GM19452 (cell line): ENCODE results near the gene NEIL3.
"Not testable (repeated sequence)": the region's sequence is repeated elsewhere in the genome, so short reads cannot be mapped to it uniquely, and the experiment has no call there.

ENCODE experiments used
- ATAC-seq: cut with Tn5 transposase; IDR thresholded peaks from one replicate; pipeline ENCODE4 v1.9.1; 2021; ENCODE audit not compliant: unreplicated experiment

The NEIL3 gene

DNA sequence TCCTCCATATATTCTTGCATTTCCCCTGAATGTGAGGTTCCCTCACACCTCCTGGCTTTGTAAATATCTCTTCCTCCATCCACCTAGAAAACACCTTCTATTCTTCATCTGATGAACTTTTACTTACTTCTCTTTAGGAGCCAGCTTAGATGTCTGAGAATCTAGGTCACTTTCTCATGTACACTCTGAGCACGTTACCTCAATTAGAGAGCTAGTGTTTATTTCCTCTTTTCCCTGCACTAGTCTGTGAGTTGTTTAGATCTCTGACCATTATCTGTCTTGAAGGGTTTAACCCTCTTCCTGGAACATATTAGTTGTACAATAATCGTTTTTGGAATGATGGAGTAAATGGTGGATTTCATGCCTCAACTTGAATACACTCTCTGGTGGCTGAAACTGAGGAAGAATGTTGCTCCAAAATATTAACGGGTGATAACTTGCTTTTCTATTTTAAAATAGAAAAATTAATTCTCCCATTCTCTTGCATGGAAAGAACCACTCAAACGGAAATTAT, 8.5 kb upstream of the NEIL3 start:
- no peak for ATAC-seq

DNA sequence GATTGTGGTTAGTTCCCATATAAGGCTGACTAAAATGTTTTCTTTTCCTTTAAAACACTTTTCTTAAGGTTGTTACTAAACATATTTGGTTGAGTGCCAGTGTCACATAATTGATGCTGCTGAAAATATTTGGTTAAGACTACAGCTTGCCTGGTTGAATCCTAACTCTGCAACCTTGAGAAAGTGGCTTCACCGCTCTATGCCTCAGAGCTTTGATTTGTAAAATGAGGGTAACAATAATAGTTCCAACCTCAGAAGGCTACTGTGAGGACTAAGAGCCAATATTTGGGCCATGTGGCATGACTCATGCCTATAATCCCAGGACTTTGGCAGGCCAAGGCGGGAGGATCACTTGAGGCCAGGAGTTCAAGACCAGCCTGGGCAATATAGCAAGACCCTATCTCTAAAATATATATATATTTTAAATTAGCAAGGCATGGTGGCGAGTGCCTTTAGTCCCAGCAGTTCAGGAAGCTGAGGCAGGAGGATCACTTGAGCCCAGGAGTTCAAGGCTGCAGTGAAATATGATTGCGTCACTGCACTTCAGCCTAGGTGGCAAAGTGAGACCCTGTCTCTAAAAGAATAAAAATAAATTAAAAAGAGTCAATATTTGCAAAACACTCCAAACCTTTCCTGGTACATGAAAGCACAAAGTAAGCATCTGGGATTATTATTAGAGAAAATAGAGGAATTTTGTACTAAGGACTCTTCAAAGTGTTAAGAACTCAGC, 7.1 kb upstream of the NEIL3 start:
- ATAC-seq, result no peak

DNA sequence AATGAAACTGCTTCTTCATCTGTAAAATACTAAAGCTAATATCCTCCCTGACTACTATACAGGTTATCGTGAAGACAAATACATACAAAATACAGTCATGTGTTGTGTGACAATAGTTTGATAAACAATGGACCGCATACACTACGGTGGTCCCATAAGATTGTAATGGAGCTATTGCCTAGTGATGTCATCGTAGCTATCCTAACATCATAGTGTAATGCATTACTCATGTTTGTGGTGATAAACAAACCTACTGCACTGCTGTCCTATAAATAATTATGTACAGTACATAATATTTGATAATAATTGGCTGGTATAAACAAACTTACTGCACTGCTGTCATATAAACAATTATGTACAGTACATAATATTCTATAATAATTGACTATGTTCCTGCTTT, 5.6 kb upstream of the NEIL3 start:
- no peak for ATAC-seq

DNA sequence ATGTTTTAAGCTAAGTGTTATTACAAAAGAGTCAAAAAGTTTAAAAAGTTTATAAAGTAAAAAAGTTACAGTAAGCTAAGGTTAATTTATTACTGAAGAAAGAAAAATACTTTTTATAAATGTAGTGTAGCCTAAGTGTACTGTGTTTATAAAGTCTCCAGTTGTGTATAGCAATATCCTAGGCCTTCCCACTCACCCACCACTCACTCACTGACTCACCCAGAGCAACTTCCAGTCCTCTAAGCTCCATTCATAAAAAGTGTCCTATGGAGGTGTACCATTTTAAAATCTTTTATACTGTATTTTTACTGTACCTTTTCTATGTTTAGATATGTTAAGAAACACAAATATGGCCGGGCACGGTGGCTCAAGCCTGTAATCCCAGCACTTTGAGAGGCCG, 4.8 kb upstream of the NEIL3 start:
- not testable (repeated sequence) for ATAC-seq

DNA sequence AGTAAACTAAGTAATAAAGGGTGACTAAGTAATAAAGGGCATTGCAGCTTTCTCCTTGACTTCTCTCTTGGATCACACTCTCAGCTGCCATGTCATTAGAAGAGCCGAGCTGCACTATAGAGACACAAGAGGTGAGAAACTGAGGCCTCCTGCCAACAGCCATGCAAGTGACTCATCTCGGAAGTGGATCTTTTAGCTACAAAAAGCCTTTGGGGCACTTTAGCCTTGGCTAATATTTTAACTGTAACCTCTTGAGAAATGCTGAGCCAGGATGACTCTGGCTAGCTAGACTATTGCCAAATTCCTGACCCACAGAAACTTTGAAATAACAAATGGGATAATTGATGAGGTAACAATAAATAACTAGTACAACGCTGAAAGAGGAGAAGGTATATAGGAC, 1.5 kb upstream of the NEIL3 start:
- ATAC-seq, result no peak

DNA sequence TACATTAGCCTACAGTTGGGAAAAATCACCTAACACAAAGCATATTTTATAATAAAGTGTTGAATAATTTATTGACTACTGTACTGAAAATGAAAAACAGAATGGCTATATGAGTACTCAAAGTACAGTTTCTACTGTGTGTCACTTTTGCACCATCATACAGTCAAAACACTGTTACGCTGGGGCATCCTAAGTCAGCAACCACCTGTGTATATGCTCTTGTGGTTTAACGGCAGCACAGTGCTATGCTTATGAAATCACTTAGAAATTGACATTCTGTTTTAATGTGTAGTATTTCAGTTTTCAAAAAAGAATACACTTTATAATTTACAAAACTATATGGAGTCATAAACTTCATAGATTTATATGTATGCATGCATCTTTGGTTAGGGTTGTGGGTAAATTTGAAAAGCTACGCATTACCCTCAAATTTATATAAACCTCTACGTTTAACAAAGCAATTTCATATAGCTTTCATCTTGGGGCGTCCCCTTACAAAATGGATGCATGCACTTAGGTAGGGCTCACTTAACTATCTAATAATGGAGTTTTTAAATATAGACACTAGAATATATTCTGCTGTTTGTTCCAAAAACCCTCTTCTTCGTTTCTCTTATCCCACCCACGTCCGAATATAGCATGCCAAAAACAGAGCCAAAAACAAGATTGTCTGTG, 690 bp upstream of the NEIL3 start:
- no peak for ATAC-seq

DNA sequence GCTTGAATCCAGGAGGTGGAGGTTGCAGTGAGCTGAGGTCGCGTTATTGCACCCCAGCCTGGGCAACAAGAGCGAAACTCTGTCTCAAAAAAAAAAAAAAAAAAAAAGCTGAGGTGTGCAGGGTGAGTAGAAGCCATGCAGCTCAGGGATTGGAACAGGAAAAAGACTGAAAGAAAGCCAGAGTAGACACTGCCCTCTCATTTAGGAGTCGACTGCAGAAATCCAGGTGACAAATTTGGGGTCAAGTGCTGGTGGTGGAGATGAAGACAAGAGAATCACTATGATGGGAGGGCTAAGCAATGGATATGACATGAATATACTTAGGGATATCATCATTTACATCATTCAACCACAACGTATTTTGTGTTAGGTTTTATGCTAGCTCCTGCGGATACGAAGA, 1.9 kb downstream of the NEIL3 start:
- ATAC-seq, result no peak

DNA sequence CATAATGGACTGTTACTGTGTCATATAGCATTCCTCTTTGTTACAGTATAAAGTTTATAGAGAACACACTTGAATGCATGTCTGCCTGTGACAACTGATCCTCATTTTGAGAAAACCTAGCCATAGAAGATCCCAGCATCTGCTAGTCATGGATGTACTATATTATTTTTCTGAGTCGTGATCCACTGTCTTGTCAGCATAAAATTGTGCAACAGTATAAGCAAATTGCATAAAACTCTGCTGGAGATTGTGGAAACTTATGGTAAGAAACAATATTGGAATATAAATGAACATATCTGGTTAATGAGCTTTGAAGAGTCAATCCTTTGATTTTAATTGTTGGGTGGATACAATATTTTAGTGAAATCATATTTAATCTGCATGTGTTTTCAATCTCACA, 3.6 kb downstream of the NEIL3 start:
- no peak for ATAC-seq

DNA sequence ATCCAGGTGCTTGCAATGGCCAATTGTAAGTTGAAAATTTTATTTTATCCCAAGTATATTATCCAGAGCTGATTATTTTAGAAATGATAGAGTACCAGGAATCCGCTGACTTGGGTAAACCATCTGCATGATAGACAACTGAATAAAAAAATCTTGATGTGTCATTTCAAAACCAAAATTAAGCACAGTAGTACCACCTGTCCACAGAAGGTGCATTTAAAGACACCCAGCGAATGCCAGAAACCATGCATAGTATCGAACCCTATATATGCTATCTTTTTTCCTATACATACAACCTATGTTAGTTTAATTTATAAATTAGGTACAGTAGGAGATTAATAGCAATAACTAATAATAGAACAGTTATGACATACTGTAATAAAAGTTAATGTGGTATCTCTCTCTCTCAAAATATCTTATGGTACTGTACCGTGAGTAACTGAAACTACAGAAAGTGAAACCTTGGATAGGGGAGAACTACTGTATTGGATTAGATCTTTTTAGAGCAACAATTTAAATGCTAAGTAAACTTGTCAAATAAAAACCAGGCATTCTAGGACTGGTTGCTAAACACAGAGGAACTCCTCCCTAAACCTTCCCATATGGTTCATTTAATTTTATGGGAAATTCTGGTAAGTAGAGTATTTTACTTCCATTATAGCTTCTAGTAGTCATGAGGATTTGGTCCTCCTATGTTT, 6.2 kb downstream of the NEIL3 start:
- ATAC-seq, result no peak

DNA sequence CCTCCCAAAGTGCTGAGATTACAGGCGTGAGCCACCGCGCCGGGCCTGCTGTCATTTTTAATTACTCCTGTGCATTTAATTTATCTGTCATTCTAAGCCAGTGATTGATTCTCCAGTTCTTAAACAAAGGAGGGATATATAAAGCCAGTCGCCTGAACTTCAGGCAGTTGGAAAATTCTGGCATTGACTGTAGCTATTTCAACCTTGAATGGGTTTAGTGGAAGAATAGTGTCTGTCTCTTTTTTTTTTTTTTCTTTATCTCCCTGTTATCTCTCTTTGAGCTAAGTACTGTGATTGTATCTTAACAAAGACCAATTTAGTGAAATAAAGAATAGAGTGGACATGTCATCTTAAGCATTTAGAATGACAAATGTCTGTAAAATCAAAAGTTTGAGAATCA, 11.0 kb downstream of the NEIL3 start:
- ATAC-seq, result no peak

DNA sequence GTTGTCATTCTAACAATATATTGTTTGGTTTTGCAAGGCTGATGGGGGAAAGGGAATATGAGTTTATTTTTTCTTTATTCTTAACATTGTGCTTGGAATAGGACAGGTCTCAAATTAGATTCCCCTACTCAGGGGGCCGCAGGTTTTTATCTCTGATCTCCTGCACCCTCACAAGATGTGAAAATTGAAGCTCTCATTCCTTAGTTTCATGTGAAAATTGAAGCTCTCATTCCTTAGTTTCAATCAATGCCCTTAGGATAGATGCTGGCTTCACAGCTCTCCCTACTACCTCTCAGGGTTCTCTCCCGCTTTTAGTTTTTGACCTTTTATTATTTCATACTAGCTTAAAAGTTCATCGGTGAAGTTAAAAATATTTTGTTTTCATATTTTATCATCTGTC, 12.0 kb downstream of the NEIL3 start:
- no peak for ATAC-seq

DNA sequence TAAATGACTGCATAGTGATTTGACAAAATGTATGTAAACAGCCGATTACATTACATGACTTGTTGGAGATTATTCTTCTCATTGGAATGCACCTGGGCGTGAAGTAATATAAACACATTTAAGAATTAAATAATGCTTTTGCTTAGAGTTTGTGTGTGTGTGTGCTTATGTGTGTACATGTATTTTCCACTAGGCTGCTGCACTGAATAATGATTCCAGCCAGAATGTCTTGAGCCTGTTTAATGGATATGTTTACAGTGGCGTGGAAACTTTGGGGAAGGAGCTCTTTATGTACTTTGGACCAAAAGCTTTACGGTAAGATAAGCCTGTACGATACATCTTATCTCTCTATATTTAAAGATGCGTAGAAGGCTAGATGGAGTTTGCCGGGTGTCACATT, 12.6 kb downstream of the NEIL3 start:
- no peak for ATAC-seq

DNA sequence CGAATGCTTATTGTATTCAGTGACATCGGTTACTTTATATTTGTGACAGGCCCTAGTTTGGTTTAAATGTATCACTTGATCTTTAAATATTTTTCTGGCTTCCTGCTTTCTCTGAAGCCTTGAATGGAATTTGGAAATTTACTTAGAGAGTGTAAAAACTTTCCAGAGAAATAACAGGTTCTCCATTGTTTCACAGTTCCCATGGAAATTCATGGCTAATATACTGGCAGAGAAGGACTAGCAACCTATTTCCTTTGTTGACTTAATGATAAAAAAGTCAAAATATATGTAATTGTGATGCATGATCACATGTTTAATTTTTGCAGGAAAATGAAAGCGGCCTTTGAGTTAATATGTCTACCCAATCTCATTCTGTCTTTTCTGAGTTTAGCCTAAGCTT, 13.2 kb downstream of the NEIL3 start:
- ATAC-seq, result no peak

DNA sequence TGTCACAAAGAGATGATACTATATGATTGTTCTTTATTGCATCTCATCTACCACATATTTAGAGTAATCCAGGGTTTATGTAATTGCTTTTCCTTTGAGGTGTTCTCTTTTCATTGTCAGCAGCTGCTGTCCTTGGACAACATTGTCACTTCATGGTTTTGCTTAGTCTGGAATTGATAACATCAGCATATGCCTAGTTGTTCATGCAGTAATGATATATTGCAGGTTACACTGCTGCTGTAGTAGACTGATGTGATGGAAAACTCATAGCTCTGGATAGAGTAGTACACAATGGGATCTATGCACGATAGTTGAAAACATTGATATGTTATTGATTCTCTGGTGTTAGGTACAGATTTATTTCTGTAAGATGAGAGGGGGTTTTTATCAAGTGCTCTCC, 13.7 kb downstream of the NEIL3 start:
- no peak for ATAC-seq

DNA sequence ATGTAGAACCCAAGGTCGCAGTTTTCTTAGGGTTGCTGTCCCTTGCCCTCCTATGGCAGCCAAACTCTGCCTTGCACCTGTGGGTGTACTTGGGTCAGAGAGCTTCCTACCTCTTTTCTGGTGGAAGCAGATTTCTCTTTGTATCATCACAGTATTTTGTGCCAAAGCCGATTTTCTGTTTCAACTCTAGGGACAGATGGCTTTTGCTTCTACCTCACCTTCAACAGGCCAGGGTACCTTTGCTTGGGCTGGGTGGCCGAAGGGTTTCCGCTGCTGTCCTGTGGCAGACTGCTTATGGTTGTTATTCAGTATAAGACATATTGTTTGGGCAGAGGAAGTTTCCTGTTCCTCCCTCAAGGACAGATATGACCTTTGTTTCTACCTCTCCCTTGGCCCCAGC, 22.4 kb downstream of the NEIL3 start:
- ATAC-seq, result no peak

DNA sequence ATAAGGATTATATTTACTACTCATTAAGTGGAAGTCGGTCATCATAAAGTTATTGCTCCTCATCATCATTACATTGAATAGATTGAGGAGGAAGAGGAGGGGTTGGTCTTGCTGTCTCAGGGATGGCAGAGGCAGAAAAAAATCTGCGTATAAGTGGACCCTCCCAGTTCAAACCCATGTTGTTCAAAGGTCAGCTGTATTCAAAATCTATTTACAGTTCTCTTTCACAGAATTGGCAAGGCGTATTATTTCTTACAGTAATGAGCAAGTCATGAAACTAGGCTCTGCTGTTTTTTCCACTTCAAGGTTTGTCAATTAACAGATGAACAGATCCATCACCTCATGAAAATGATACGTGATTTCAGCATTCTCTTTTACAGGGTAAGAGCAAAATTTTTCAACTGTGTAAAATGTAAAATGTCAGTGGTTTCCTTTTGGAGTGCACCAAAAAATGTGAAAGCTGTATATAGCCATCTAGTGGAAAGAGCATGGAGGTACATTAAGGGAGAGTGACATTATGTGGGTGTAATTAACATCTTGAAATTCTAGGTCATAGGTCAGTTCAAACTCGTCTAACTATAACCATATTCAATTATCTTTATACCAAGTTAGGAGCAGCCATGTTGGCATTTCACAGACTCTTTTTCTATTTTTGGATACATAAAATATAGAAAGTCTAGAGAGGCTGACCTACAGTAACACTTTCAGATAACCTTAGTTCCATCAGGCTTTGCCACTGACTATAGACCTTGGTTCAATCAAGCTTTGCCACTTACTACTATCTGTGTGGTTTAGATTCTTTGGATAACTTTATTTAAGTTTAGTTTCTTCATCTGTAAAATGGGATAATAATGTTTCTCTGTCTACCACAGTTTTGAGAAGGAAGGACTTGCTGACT, 30.1 kb downstream of the NEIL3 start:
- peak; percentile 99 for ATAC-seq

DNA sequence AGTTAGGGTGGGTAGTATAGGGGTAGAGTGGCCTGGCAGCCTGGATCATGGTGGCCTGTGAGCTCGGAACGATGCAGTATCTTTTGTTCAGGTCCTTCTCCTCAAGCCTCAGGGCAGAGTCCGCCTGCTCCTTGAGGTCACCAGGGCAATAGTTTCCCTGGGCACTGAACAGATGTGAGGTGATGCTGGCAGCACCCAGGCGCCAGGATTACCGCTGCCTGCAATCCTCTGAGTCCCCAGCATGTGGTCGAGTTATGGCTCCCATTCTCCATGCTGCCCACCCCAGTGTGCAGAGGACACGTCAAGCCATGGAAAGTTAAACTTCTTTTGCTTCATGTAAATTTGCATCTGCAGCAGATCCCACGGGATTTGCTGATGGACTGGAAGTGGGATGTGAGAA, 38.7 kb downstream of the NEIL3 start:
- ATAC-seq, result no peak

DNA sequence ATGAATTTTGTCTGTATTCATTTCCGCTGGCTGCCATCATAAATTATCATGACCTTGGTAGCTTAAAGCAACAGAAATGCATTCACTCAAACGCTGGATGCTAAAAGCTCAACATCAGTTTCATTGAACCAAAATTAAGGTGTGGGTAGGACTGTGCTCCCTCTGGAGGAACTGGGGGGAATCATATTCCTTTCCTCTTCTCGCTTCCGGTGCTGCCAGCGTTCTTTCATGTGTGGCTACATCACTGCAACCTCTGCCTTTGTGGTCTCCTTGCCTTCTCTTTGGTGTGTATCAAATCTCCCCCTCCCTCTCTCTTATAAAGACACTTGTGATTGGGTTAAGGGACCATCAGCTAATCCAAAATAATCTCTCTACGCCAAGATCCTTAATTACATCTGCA, 39.5 kb downstream of the NEIL3 start:
- ATAC-seq, result no peak

DNA sequence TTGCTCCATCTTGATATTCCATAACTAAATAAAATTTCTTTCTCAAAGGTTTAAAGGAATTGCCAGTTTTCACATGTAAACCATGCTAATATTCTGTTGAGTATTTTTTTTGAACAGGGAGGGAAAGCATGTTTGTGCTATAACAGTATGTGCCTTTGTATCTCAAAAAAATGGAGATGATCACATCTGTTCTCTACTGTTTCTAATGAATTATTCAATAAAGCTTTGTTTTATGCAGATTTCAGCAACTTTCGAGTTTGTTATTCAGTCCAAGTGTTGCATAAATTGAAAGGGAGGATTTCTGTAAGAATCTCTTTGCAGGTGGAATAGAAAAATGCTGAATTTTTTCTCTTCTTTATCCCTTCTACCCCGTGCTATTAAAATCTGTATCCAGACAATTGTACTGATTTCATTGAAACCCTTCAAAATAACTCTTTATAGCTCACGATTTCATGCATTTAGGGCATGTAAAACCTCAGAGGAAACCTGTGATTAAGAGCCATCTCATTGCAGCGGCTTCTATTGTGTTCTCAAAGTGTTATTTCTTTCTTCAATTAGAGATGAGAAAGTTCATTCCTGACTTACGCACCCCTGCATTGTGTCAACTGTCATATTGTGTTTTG, 42.1 kb downstream of the NEIL3 start:
- no peak for ATAC-seq

DNA sequence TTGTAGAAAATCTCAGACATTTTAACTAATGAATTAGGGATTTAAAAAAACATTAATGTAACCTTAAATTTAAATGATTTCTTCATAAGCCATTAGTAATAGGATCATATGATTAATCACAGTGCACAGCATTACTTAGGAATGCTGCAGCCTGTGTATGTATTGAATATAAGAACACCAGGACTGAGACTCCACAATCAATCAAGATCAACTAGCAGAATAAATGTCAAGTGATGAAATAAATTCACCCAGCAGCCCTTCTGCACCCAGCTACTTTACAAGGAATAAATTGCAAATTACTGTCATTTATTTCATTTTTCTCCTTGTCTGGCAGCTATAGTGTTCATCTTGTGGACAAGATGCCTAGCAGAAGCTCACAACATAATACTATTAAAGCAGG, 46.5 kb downstream of the NEIL3 start:
- ATAC-seq, result no peak

DNA sequence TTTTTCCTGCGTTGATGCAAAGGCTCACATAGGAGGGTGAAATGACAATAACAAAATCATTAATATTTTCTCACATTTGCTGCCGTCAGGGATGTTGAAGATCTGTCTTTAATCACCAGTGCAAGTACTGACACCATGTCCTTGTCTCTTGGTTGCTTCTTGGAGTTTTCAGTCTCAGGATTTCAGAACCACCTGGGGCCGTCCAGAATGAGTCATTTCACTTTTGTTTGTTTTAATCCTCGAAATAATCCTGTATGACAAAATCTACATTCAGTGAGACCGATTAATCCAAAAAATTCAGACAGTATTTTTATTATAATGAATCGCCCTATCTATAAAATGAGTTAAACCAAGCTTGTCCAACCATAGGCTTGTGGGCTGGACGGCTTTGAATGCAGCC, 47.2 kb downstream of the NEIL3 start:
- ATAC-seq, result no peak
